Measurements from ENCODE around the gene MTHFD1L.

Gene MTHFD1L

GRCh38 chr6:150878347-150879213 lies 13.1 kb downstream of the MTHFD1L start:
- DNase-seq (ENCODE audit: low read depth) = no peak
- H3K4me3 ChIP-seq (ENCODE audit: control insufficient read depth, low read depth, low read length) = no peak overlapping the region
- TF ChIP-seq CTCF (conservative IDR thresholded peaks at IDR 0.05; ENCODE audit: control insufficient read depth, insufficient read depth, low read depth, low read length) = no peak

DNA sequence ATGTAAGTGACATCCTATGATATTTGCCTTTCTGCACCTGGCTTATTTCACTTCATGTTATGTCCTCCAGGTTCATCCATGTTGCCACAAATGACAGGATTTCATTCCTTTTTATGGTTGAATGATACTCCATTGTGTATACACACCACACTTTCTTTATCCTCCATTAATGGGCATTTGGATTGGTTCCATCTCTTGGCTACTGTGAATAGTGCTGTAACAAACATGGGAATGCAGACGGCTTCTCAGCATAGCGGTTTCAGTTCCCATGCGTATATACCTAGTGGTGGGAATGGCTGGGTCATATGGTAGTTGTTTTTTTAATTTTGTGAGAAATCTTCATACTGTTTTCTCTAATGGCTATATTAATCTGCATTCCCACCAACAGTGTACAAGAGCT lies 14.8 kb downstream of the MTHFD1L start:
- no peak for TF ChIP-seq CTCF (conservative IDR thresholded peaks at IDR 0.05; ENCODE audit: control insufficient read depth, insufficient read depth, low read depth, low read length)
- H3K4me3 ChIP-seq (ENCODE audit: control insufficient read depth, low read depth, low read length) = no peak overlapping the region
- no peak for DNase-seq (ENCODE audit: low read depth)

GRCh38 chr6:150881911-150882481 lies 16.5 kb downstream of the MTHFD1L start:
- TF ChIP-seq CTCF (conservative IDR thresholded peaks at IDR 0.05; ENCODE audit: control insufficient read depth, insufficient read depth, low read depth, low read length) = no peak
- no peak overlapping the region for H3K4me3 ChIP-seq (ENCODE audit: control insufficient read depth, low read depth, low read length)
- DNase-seq (ENCODE audit: low read depth) = peak; percentile 94

- no peak overlapping the region for H3K4me3 ChIP-seq (ENCODE audit: control insufficient read depth, low read depth, low read length)
- TF ChIP-seq CTCF (conservative IDR thresholded peaks at IDR 0.05; ENCODE audit: control insufficient read depth, insufficient read depth, low read depth, low read length) = no peak
- no peak for DNase-seq (ENCODE audit: low read depth)
Observed at GRCh38 chr6:150883521-150883920, 18.0 kb downstream of the MTHFD1L start.

DNA sequence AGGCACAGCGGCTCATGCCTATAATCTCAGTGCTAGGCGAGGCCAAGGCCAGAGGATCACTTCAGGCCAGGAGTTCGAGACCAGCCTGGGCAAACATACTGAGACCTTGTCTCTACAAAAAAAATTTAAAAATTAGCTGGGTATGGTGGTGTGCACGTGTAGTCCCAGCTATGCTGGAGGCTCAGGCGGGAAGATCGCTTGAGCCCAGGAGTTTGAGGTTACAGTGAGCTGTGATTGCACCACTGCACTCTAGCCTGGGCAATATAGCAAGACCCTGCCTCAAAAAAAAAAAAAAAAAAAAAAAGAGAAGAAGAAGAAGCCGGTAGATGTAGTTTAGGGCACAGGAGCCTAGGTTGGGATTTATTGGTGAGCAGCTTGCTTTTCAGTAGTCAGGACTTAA lies 20.7 kb downstream of the MTHFD1L start:
- no peak for DNase-seq (ENCODE audit: low read depth)
- no peak overlapping the region for H3K4me3 ChIP-seq (ENCODE audit: control insufficient read depth, low read depth, low read length)
- no peak for TF ChIP-seq CTCF (conservative IDR thresholded peaks at IDR 0.05; ENCODE audit: control insufficient read depth, insufficient read depth, low read depth, low read length)

- no peak overlapping the region for H3K4me3 ChIP-seq (ENCODE audit: control insufficient read depth, low read depth, low read length)
- DNase-seq (ENCODE audit: low read depth) = no peak
Observed at GRCh38 chr6:150887978-150888563, 22.6 kb downstream of the MTHFD1L start.

More at GRCh38 chr6:150887978-150888563, 22.6 kb downstream of the MTHFD1L start:
- TF ChIP-seq CTCF (conservative IDR thresholded peaks at IDR 0.05; ENCODE audit: control insufficient read depth, insufficient read depth, low read depth, low read length) = no peak
